Mucosa of stomach (tissue), 1 donor: ENCODE measurements around the gene RAI2.
"Not testable (repeated sequence)": the region's sequence is repeated elsewhere in the genome, so short reads cannot be mapped to it uniquely, and the experiment has no call there.

Source experiments
- H3K27me3 ChIP-seq: one replicate; pipeline ENCODE4 v1.7.0; 2013; ENCODE audit warnings: mild to moderate bottlenecking, low read length; ENCODE audit not compliant: control insufficient read depth, insufficient read depth
- H3K36me3 ChIP-seq: one replicate; pipeline ENCODE4 v1.7.0; 2013; ENCODE audit warnings: low read length; ENCODE audit not compliant: control insufficient read depth, insufficient read depth
- H3K4me1 ChIP-seq: one replicate; pipeline ENCODE4 v1.7.0; 2013; ENCODE audit warnings: mild to moderate bottlenecking, low read length; ENCODE audit not compliant: control insufficient read depth, insufficient read depth
- H3K4me3 ChIP-seq: one replicate; pipeline ENCODE4 v1.7.0; 2013; ENCODE audit warnings: low read length
- H3K9ac ChIP-seq: one replicate; pipeline ENCODE4 v1.7.0; 2013; ENCODE audit warnings: mild to moderate bottlenecking, low read length, moderate library complexity
- H3K9me3 ChIP-seq: one replicate; pipeline ENCODE4 v1.7.0; 2013; ENCODE audit warnings: mild to moderate bottlenecking, low read length, moderate library complexity; ENCODE audit not compliant: control insufficient read depth
- donor health status: Pancreatic carcinoma.

The RAI2 gene

GRCh38 chrX:17802756-17803155 lies 58.3 kb downstream of the RAI2 start:
- Histone ChIP-seq H3K36me3 (no peaks in the 10 kb centered on the region), H3K4me1 (no peaks in the 10 kb centered on the region), H3K4me3 (no peak overlapping the region), H3K9me3 (no peaks in the 10 kb centered on the region), H3K27me3 (no peaks in the 10 kb centered on the region), H3K9ac (no peak overlapping the region)

- Histone ChIP-seq H3K27me3 (no peaks in the 10 kb centered on the region), H3K4me1 (no peaks in the 10 kb centered on the region), H3K36me3 (no peaks in the 10 kb centered on the region), H3K4me3 (no peak overlapping the region), H3K9me3 (no peaks in the 10 kb centered on the region), H3K9ac (no peak overlapping the region)
Measured at GRCh38 chrX:17801431-17801830, 59.7 kb downstream of the RAI2 start.

- no peaks in the 10 kb centered on the region for H3K36me3 ChIP-seq
- no peak overlapping the region for H3K4me3 ChIP-seq
- H3K9ac ChIP-seq: no peak overlapping the region
- H3K4me1 ChIP-seq: no peaks in the 10 kb centered on the region
- H3K9me3 ChIP-seq: no peaks in the 10 kb centered on the region
- no peaks in the 10 kb centered on the region for H3K27me3 ChIP-seq
Measured at GRCh38 chrX:17798921-17799320, 62.2 kb downstream of the RAI2 start.

- H3K36me3 ChIP-seq: no peaks in the 10 kb centered on the region
- H3K9me3 ChIP-seq: no peaks in the 10 kb centered on the region
- H3K9ac ChIP-seq: no peak overlapping the region
- peaks cover 10% of the 10 kb centered on the region for H3K4me1 ChIP-seq
- no peak overlapping the region for H3K4me3 ChIP-seq
- H3K27me3 ChIP-seq: no peaks in the 10 kb centered on the region
Measured at GRCh38 chrX:17792826-17793225, 68.3 kb downstream of the RAI2 start.

- no peak overlapping the region for H3K4me3 ChIP-seq
- no peaks in the 10 kb centered on the region for H3K9me3 ChIP-seq
- H3K9ac ChIP-seq: no peak overlapping the region
- H3K27me3 ChIP-seq: no peaks in the 10 kb centered on the region
- no peaks in the 10 kb centered on the region for H3K36me3 ChIP-seq
- H3K4me1 ChIP-seq: peaks cover 10% of the 10 kb centered on the region
Measured at GRCh38 chrX:17788956-17789562, 72.0 kb downstream of the RAI2 start.

- no peaks in the 10 kb centered on the region for H3K27me3 ChIP-seq
- no peaks in the 10 kb centered on the region for H3K9me3 ChIP-seq
- H3K36me3 ChIP-seq: no peaks in the 10 kb centered on the region
- H3K4me1 ChIP-seq: peaks cover 10% of the 10 kb centered on the region
- no peak overlapping the region for H3K4me3 ChIP-seq
- H3K9ac ChIP-seq: no peak overlapping the region
Measured at GRCh38 chrX:17788439-17788838, 72.7 kb downstream of the RAI2 start.

- Histone ChIP-seq H3K36me3 (no peaks in the 10 kb centered on the region), H3K27me3 (no peaks in the 10 kb centered on the region), H3K4me3 (no peak overlapping the region), H3K4me1 (peaks cover 10% of the 10 kb centered on the region), H3K9ac (no peak overlapping the region), H3K9me3 (no peaks in the 10 kb centered on the region)
Measured at GRCh38 chrX:17787557-17787956, 73.5 kb downstream of the RAI2 start.

GRCh38 chrX:17786554-17787347 lies 74.3 kb downstream of the RAI2 start:
- H3K4me3 ChIP-seq, H3K9ac ChIP-seq, H3K27me3 ChIP-seq, H3K9me3 ChIP-seq, H3K36me3 ChIP-seq: not testable (repeated sequence)
- peaks cover 10% of the 10 kb centered on the region for H3K4me1 ChIP-seq

- no peak overlapping the region for H3K9ac ChIP-seq
- no peak overlapping the region for H3K4me3 ChIP-seq
- no peaks in the 10 kb centered on the region for H3K4me1 ChIP-seq
- no peaks in the 10 kb centered on the region for H3K36me3 ChIP-seq
- H3K27me3 ChIP-seq: no peaks in the 10 kb centered on the region
- H3K9me3 ChIP-seq: no peaks in the 10 kb centered on the region
Measured at GRCh38 chrX:17779434-17779833, 81.7 kb downstream of the RAI2 start.

- no peak overlapping the region for H3K4me3 ChIP-seq
- H3K27me3 ChIP-seq: no peaks in the 10 kb centered on the region
- H3K36me3 ChIP-seq: no peaks in the 10 kb centered on the region
- no peaks in the 10 kb centered on the region for H3K9me3 ChIP-seq
- H3K9ac ChIP-seq: no peak overlapping the region
- H3K4me1 ChIP-seq: no peaks in the 10 kb centered on the region
Measured at GRCh38 chrX:17778997-17779396, 82.1 kb downstream of the RAI2 start.

GRCh38 chrX:17774053-17774452 lies 87.0 kb downstream of the RAI2 start:
- Histone ChIP-seq H3K27me3 (peaks cover 3% of the 10 kb centered on the region), H3K36me3 (no peaks in the 10 kb centered on the region), H3K9ac (no peak overlapping the region), H3K9me3 (no peaks in the 10 kb centered on the region), H3K4me3 (no peak overlapping the region), H3K4me1 (no peaks in the 10 kb centered on the region)

GRCh38 chrX:17773221-17773876 lies 87.7 kb downstream of the RAI2 start:
- Histone ChIP-seq H3K4me1 (no peaks in the 10 kb centered on the region), H3K27me3 (peaks cover 3% of the 10 kb centered on the region), H3K9me3 (no peaks in the 10 kb centered on the region), H3K9ac (no peak overlapping the region), H3K36me3 (no peaks in the 10 kb centered on the region), H3K4me3 (no peak overlapping the region)
